ENCODE data around the gene BZW1. TPM values are rescaled to one million over a fixed set of nuclear protein-coding genes. Genes with fewer than 3 reads are reported as not detected.
A peak's percentile ranks its signal among the peaks of the same experiment; 100 is the strongest.

Gene BZW1
- total RNA-seq, 1 donor from 2014 or later = 128 TPM

DNA sequence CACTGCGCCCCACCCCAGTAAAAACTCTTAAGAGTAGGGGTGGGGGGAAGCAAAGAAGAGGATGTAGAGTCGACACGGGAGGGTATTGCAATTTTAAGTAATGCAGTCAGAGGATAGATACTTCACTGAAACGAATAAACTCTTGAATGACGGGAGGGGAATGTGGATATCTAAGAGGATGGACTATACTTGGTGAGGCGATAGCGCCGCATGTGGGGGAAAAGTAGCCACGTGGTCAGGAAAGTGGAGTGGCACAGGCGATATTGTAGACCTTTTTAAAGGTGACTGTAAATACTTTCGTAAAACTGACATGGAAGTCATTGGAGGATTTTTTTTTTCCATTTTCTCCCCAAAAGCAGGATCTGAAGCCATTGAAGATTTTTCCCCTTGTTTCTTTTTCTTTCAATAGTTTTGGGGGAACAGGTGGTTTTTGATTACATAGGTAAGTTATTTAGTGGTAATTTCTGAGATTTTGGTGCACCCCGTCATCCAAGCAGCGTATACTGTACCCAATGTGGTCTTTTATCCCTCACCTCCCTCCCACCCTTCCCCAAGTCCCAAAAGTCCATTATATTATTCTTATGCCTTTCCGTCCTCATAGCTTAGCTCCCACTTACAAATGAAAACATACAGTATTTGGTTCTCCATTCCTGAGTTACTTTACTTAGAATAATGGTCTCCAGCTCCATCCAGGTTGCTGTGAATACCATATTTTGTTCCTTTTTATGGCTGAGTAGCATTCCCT is 39.0 kb downstream of the BZW1 start:
- Histone ChIP-seq H3K36me3 (peaks cover 3 to 52% of the 10 kb centered on the region in 2 donors), H3K27me3 (no peaks in the 10 kb centered on the region), H3K4me1 (no peaks in the 10 kb centered on the region), H3K9me3 (no peaks in the 10 kb centered on the region), H3K27ac (no peak overlapping the region), H3K4me3 (no peak overlapping the region)
- intact Hi-C loops (cut with DNase I) = no loop called here
- TF ChIP-seq POLR2A (IDR thresholded peaks at IDR 0.05) (no peak), POLR2AphosphoS5 (IDR thresholded peaks at IDR 0.05; ENCODE audit: insufficient read depth in 1 of 2, low read depth in 1 of 2) (no peak), CTCF (IDR thresholded peaks at IDR 0.05) (no peak)
- no peak for DNase-seq (ENCODE audit: extremely low spot score in 2 of 2)

GRCh38 chr2:200851398-200852248 is 39.9 kb downstream of the BZW1 start:
- no peak for DNase-seq (ENCODE audit: extremely low spot score in 2 of 2)
- H3K36me3 ChIP-seq = peaks cover 3 to 61% of the 10 kb centered on the region in 2 donors
- intact Hi-C loops (cut with DNase I) = no loop called here
- H3K27ac ChIP-seq = no peak overlapping the region
- H3K4me3 ChIP-seq = no peak overlapping the region
- no peaks in the 10 kb centered on the region for H3K4me1 ChIP-seq
- H3K27me3 ChIP-seq = no peaks in the 10 kb centered on the region
- TF ChIP-seq CTCF (IDR thresholded peaks at IDR 0.05) = no peak
- TF ChIP-seq POLR2A (IDR thresholded peaks at IDR 0.05) = no peak
- no peak for TF ChIP-seq POLR2AphosphoS5 (IDR thresholded peaks at IDR 0.05; ENCODE audit: insufficient read depth in 1 of 2, low read depth in 1 of 2)
- no peaks in the 10 kb centered on the region for H3K9me3 ChIP-seq

DNA sequence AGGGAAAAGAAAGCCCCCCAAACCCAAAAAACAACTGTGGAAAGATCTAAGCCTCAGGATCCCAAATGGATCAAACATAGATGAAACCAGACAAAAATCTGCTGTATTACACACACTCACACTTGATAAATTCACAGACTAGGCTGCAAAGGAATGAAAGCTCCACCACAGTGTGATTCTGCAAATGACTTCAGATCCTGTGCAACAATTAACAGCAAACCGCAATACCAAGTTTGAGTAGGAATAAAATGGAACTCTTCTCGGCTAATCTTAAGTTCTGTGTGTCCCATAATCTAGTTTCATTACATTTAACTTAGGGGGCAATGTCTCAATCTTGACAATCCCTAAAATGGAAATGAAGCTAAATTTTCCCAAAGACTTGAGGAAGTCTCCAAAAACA is 40.9 kb downstream of the BZW1 start:
- Histone ChIP-seq H3K9me3 (no peaks in the 10 kb centered on the region), H3K36me3 (peaks cover 3 to 71% of the 10 kb centered on the region in 2 donors), H3K4me1 (peaks cover 9% of the 10 kb centered on the region), H3K4me3 (no peak overlapping the region), H3K27me3 (no peaks in the 10 kb centered on the region), H3K27ac (no peak overlapping the region)
- intact Hi-C loops (cut with DNase I) = no loop called here
- no peak for DNase-seq (ENCODE audit: extremely low spot score in 2 of 2)
- TF ChIP-seq POLR2A (IDR thresholded peaks at IDR 0.05) = no peak

DNA sequence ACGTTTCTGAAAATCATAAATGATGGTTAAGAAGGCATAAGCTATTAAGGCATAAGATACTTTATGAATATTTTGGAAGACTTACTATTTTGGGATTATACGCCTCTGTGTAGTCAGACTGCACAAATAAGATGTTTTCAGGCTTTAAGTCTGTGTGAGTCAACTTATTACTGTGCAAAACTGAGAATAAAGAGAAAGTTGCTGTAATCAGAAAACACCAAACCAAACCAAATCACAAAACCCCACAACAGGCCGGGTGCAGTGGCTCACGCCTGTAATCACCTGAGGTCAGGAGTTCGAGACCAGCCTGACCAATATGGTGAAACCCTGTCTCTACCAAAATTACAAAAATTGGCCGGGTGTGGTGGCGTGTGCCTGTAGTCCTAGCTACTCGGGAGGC is 45.1 kb downstream of the BZW1 start:
- TF ChIP-seq POLR2A (IDR thresholded peaks at IDR 0.05) = no peak
- TF ChIP-seq CTCF (IDR thresholded peaks at IDR 0.05) = no peak
- no peak for TF ChIP-seq POLR2AphosphoS5 (IDR thresholded peaks at IDR 0.05; ENCODE audit: insufficient read depth in 1 of 2, low read depth in 1 of 2)
- Histone ChIP-seq H3K27ac (no peak overlapping the region), H3K4me1 (peaks cover 49% of the 10 kb centered on the region), H3K4me3 (no peak overlapping the region), H3K9me3 (no peaks in the 10 kb centered on the region), H3K27me3 (no peaks in the 10 kb centered on the region), H3K36me3 (peaks cover 3 to 85% of the 10 kb centered on the region in 2 donors)
- intact Hi-C loops (cut with DNase I) = no loop called here
- DNase-seq (ENCODE audit: extremely low spot score in 2 of 2) = no peak

DNA sequence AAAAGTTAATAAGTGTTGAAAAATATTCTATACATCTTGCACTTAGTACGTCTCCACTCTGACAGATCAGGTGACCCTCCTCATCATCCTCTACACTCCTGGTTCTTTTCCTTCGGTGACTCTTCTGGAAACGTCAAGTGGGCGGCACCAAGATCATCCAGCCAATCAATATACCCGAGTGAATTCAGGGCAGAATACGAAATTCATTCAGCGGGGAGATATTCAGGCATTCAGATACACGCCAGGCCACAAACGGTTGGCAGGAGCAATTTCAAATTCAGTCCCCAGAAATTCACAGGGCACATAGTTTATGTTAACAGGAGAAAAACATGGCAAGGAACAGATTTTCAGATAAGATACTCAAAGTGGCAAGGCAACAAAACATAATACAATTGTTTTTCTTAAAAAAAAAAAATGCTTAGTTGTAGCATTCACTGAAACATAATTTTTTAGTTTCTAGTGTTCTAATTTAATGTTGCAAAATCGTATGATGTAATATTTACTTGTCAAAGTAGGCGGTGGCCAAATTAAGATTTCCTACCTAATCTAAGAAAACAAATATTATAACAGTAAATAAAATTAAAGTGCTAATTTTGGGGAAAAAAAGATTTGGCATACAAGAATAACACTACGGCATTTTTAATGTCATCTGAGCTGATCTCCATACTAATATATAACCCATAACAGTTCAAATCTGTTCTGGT is 48.5 kb downstream of the BZW1 start:
- peaks cover 0 to 51% of the 10 kb centered on the region in 2 donors for H3K36me3 ChIP-seq
- no peaks in the 10 kb centered on the region for H3K27me3 ChIP-seq
- no peaks in the 10 kb centered on the region for H3K9me3 ChIP-seq
- TF ChIP-seq CTCF (IDR thresholded peaks at IDR 0.05) (no peak), POLR2AphosphoS5 (IDR thresholded peaks at IDR 0.05; ENCODE audit: insufficient read depth in 1 of 2, low read depth in 1 of 2) (peak in 1 of 2 donors; percentile 22), POLR2A (IDR thresholded peaks at IDR 0.05) (no peak)
- peak overlapping the region; percentile 100 for H3K27ac ChIP-seq
- H3K4me1 ChIP-seq = peaks cover 59% of the 10 kb centered on the region
- intact Hi-C loops (cut with DNase I) = loop anchor here (5.0 kb wide), 1 partner anchor 48 kb away; the partner anchor contains the start of gene BZW1
- H3K4me3 ChIP-seq = peak overlapping the region; percentile 60 to 100
- DNase-seq (ENCODE audit: extremely low spot score in 2 of 2) = no peak

Data from vagina (tissue), 2 donors.